NCI-H82 treated with DMSO at 0.1 percent for 48 hours (cell line): ENCODE measurements around the gene TAF5.
"Not testable (repeated sequence)": the region's sequence is repeated elsewhere in the genome, so short reads cannot be mapped to it uniquely, and the experiment has no call there.

Source experiments
- DNase-seq: peaks from one replicate; lab custom pipeline; 2025; ENCODE audit not compliant: unreplicated experiment; lab: John Stamatoyannopoulos, UW

Gene TAF5

DNA sequence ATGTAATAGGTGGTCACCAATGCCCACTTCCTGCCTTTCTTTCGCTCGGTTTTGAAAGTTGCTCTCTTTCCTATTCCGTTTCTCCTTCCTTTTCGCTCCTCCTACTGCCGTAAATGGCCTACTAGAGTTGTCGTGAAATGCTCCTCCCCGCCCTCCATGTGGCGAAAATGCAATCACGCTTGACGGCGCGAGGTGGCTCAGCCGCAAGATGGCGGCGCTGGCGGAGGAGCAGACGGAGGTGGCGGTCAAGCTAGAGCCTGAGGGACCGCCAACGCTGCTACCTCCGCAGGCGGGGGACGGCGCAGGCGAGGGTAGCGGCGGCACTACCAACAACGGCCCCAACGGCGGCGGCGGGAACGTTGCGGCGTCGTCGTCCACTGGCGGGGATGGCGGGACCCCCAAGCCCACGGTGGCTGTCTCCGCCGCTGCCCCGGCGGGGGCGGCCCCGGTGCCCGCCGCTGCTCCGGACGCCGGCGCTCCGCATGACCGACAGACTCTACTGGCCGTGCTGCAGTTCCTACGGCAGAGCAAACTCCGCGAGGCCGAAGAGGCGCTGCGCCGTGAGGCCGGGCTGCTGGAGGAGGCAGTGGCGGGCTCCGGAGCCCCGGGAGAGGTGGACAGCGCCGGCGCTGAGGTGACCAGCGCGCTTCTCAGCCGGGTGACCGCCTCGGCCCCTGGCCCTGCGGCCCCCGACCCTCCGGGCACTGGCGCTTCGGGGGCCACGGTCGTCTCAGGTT is at the start of gene TAF5:
Gene TAF5, plus strand, starts transcription at position 195 of the 737 bp plus-strand sequence. Its CDS starts 14 bp downstream, at position 209.
- peak; percentile 89 for DNase-seq

GRCh38 chr10:103327906-103328305 is 39.9 kb upstream of the TAF5 start:
- no peak for DNase-seq

DNA sequence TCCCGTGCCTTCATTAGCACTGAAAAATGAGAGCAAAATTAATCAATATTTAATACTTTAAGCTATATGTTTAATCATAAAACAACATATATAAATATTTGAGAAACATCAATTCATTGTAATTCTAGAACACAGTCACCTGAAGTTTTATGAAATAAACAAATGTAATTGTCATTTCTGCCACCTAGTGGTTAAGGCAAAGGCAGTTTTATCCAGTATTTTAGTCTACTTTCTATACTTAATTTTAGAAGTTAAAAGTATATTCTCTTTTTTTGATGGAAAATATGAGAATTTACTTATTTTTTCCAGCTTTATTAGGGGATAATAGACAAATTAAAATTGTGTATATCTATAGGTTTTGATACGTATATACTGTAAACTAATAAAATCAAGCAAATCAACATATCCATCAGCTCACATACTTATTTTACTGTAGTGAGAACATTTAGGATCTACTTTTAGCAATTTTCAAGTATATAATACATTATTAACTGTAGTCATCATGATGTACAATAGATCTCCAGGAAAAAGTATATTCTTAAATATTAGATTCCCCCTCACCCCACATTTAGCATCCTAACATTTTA is 33.7 kb upstream of the TAF5 start:
- no peak for DNase-seq

DNA sequence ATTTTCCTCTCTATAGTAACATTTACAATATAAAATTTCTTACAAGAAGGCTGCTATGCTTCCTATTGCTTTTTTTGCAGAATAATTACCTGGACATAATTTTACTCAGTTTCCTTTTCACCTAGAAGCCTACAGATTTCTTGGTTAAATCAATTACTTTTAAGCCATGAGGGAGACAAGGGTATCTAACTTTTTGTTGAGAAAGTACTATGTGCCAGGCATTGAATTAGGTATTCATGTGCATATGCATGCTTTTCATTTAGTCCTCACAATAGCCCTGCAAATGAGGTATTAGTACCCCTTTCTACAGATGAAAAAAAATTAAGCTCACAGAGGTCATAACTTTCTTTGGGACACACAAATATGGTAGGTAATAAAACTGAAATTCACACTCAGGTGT is 33.2 kb upstream of the TAF5 start:
- no peak for DNase-seq

GRCh38 chr10:103336370-103336769 is 31.4 kb upstream of the TAF5 start:
- DNase-seq, result no peak

GRCh38 chr10:103350175-103350516 is 17.6 kb upstream of the TAF5 start:
- no peak for DNase-seq

DNA sequence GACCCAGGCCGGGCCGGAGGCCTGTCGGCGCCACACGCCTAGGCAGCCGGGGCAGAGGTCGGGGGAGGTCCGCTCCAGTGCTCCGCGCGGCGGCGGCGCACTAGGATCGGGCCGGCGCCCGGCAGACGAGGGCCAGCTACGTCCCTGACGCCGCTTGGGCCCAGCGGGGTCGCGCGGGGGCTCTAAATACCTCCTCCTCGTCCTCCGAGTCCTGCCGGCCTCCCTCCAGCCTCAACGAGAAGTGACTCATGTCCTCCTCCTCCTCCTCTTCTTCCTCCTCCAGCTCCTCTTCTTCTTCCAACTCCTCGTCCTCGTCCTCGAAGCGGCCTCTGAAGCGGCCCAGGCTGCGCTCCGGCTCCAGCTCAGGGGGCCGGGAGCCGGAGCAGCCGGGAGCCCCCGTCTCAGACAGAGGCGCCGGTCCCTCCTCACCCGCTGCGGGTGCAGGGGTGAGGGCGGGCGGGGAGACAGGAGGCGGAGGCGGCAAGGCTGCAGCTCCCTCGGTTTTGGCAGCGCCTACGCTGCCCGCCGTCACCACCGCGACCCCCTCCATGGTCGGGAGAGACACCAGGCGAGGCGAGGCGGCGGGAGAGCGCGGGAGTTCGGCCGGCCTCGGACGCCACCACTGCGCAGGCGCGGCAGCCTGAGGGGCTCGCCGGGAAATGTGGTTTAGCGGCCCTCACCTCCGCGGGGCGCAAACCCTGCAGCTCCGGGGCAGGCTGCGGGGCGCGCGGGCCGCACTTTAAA is 17.1 kb upstream of the TAF5 start, which contains the start of gene PCGF6:
Gene PCGF6, minus strand, starts transcription at position 624 of the 744 bp plus-strand sequence. Its CDS starts 74 bp downstream, at position 550.
- peak; percentile 58 for DNase-seq

- no peak for DNase-seq
Observed at GRCh38 chr10:103353281-103353680, 14.5 kb upstream of the TAF5 start.

DNA sequence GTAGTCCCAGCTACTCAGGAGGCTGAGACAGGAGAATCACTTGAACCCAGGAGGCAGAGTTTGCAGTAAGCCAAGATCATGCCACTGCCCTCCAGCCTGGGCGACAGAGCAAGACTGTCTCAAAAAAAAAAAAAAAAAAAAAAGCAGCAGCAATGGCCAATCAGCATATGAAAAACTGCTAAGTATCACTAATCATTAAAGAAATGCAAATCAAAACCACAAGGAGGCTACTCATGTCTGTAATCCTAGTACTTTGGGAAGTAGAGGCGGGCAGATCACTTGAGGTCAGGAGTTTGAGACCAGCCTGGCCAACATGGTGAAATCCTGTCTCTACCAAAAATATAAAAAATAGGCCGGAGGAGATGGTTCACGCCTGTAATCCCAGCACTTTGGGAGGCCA is 13.2 kb upstream of the TAF5 start:
- DNase-seq, result not testable (repeated sequence)

- no peak for DNase-seq
Observed at GRCh38 chr10:103355906-103356599, 11.7 kb upstream of the TAF5 start.

GRCh38 chr10:103359493-103359892 is 8.3 kb upstream of the TAF5 start:
- not testable (repeated sequence) for DNase-seq

- DNase-seq, result not testable (repeated sequence)
Observed at GRCh38 chr10:103360791-103361190, 7.0 kb upstream of the TAF5 start.

- DNase-seq, result no peak
Observed at GRCh38 chr10:103367379-103367781, 396 bp upstream of the TAF5 start.

DNA sequence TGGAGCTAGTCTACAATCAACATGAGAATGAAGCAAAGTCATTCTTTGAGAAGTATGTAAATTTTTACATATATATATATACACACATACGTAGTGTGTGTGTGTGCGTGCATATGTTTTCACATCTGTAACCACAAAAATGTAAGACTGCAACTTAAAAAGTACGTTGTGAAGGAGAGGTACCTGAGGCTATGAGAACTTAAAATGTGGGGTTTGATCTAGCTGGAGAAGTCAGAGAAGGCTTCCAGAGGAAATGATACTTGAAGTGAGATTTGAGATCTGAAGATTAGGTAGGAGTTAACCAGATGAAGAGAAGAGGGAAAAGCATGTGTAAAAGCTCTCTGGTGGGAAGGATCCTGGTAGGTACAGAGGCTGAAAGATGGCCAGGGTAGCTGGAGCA is 5.8 kb downstream of the TAF5 start:
- no peak for DNase-seq

GRCh38 chr10:103374263-103374662 is 6.5 kb downstream of the TAF5 start:
- no peak for DNase-seq

- no peak for DNase-seq
Observed at GRCh38 chr10:103382769-103383168, 15.0 kb downstream of the TAF5 start.

GRCh38 chr10:103394180-103394579 is 26.4 kb downstream of the TAF5 start:
- DNase-seq, result no peak

GRCh38 chr10:103395754-103396066 is 27.9 kb downstream of the TAF5 start:
- no peak for DNase-seq

DNA sequence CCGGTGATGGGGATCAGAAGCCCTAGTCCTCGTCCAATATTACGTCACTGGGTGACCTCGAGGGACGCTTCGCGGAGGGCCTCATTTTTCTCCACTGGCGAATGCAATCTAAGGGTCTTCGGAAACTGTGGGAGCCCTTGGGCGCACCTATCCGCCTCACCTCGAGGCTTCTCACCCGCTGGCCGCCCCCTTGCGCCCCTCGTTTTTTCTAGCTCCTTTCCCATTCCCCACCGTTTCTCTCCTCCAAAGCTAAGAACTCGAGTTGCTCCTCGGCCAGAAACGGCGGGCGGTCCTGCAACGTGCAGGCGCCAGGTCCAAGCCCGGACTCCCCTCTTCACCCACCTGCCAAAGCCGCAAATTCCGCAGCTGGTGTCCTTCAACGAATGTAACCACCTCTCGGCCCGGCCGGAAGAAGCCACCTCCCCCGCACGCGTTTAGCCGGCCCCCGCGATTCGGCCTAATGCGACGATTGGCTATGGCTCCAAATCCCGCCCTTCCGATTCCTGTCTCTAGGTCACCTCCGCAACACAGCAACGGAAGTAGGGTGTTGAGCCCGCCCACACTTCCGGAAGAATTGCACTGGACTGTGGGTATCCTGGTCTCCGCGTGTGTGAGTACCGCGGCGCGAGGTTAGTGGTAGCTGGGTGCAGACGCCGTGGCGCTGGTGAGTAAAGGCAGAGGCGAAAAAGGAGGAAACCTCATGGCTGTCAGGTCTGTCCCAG is 28.5 kb downstream of the TAF5 start, which contains the start of the genes ATP5MK and PDCD11:
Gene ATP5MK, minus strand, starts transcription at position 409 of the 722 bp plus-strand sequence. CDS start 4,018 bp downstream, outside the sequence.
Gene PDCD11, plus strand, starts transcription at position 560 of the 722 bp plus-strand sequence. CDS start 1,801 bp downstream, outside the sequence.
- peak; percentile 90 for DNase-seq

DNA sequence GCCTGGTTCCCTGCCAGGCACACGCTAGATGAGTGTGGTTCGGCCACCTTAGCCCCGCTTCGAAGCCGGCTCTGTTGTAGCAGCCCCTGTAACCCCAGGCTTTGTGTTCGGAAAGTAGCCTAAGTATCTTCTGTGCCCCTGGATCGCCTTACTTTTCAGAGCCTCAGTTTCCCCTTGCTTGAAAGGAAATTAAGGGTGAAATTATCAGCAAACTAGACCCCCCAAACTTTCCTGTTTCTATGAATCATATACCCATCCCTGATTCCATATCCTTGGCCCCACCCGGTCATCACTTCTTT is 29.0 kb downstream of the TAF5 start:
- no peak for DNase-seq
